Neuronal stem cell (in vitro differentiated cells): Measurements from ENCODE around the gene HEY2.

ENCODE experiments used
- DNase-seq: peaks from one replicate; pipeline ENCODE4 v3.0.0-alpha.2; 2013; ENCODE audit warnings: low spot score
- H2AFZ ChIP-seq: one replicate; pipeline ENCODE4 v1.6.1; 2013; ENCODE audit warnings: mild to moderate bottlenecking, low read length, inconsistent platforms
- H2AK5ac ChIP-seq: 2 replicates; pipeline ENCODE4 v1.6.1; 2013; ENCODE audit warnings: low read depth, mild to moderate bottlenecking, inconsistent platforms, low read length, moderate library complexity, mixed read lengths
- H2BK120ac ChIP-seq: 2 replicates; pipeline ENCODE4 v1.6.1; 2013; ENCODE audit warnings: low read depth, mild to moderate bottlenecking, inconsistent platforms, low read length, moderate library complexity, mixed read lengths
- H2BK12ac ChIP-seq: one replicate; pipeline ENCODE4 v1.6.1; 2013; ENCODE audit warnings: low read length, inconsistent platforms
- H2BK15ac ChIP-seq: 2 replicates; pipeline ENCODE4 v1.6.1; 2013; ENCODE audit warnings: mild to moderate bottlenecking, low read length, inconsistent platforms, mixed read lengths
- H2BK5ac ChIP-seq: one replicate; pipeline ENCODE4 v1.6.1; 2013; ENCODE audit warnings: inconsistent platforms, mild to moderate bottlenecking, low read length, moderate library complexity
- H3K14ac ChIP-seq: one replicate; pipeline ENCODE4 v1.6.1; 2013; ENCODE audit warnings: low read length, inconsistent platforms
- H3K18ac ChIP-seq: 2 replicates; pipeline ENCODE4 v1.6.1; 2013; ENCODE audit warnings: low read length, inconsistent platforms
- H3K23ac ChIP-seq: 2 replicates; pipeline ENCODE4 v1.6.1; 2013; ENCODE audit warnings: low read depth, mild to moderate bottlenecking, mixed read lengths, low read length, inconsistent platforms; ENCODE audit not compliant: poor library complexity
- H3K27ac ChIP-seq: replicated peaks from 3 replicates; pipeline ENCODE4 v1.5.1; 2013; ENCODE audit warnings: low read length, inconsistent platforms
- H3K27me3 ChIP-seq, 3 experiments: 2 replicates each; pipeline ENCODE4 v1.6.1; 2013; ENCODE audit warnings: low read length in 3 of 3, mild to moderate bottlenecking in 2 of 3, inconsistent platforms in 1 of 3, low read depth in 1 of 3, mixed read lengths in 1 of 3, moderate library complexity in 1 of 3; ENCODE audit not compliant: control insufficient read depth in 3 of 3, insufficient read depth in 3 of 3
- H3K36me3 ChIP-seq, 2 donors: replicated peaks in 1 of 2; 2 replicates each; pipeline ENCODE4 v1.6.1; 2013; ENCODE audit warnings: low read length in 2 of 2; ENCODE audit not compliant: control insufficient read depth in 2 of 2, insufficient read depth in 2 of 2
- H3K4ac ChIP-seq: 2 replicates; pipeline ENCODE4 v1.6.1; 2013; ENCODE audit warnings: inconsistent platforms, mild to moderate bottlenecking, low read length, moderate library complexity
- H3K4me1 ChIP-seq, 2 donors: 1 replicate in 1 of 2; 2 replicates in 1 of 2; pipeline ENCODE4 v1.6.1; 2013; ENCODE audit warnings: low read length in 2 of 2, low read depth in 1 of 2; ENCODE audit not compliant: control insufficient read depth in 2 of 2, insufficient read depth in 1 of 2
- H3K4me2 ChIP-seq: one replicate; pipeline ENCODE4 v1.6.1; 2013; ENCODE audit warnings: mild to moderate bottlenecking, low read length, inconsistent platforms; ENCODE audit not compliant: insufficient read depth, poor library complexity, severe bottlenecking
- H3K4me3 ChIP-seq, 2 donors: 2 replicates each; pipeline ENCODE4 v1.5.1; 2013; ENCODE audit warnings: low read length in 2 of 2, mild to moderate bottlenecking in 2 of 2, inconsistent platforms in 1 of 2, moderate library complexity in 1 of 2
- H3K79me1 ChIP-seq: one replicate; pipeline ENCODE4 v1.6.1; 2013; ENCODE audit warnings: low read depth, mild to moderate bottlenecking, inconsistent platforms, low read length, moderate library complexity
- H3K9ac ChIP-seq: one replicate; pipeline ENCODE4 v1.6.1; 2013; ENCODE audit warnings: mild to moderate bottlenecking, low read depth, low read length, inconsistent platforms; ENCODE audit not compliant: poor library complexity
- H3K9me3 ChIP-seq, 2 donors: replicated peaks in 1 of 2; 2 replicates each; pipeline versions ENCODE3 to v1.6.1; 2013; ENCODE audit warnings: low read length in 2 of 2, mild to moderate bottlenecking in 2 of 2, inconsistent platforms in 1 of 2, low read depth in 1 of 2, mixed read lengths in 1 of 2, moderate library complexity in 1 of 2; ENCODE audit not compliant: control insufficient read depth in 2 of 2, insufficient read depth in 1 of 2
- H4K8ac ChIP-seq: one replicate; pipeline ENCODE4 v1.6.1; 2013; ENCODE audit warnings: low read depth, mild to moderate bottlenecking, inconsistent platforms, low read length, moderate library complexity
- H4K91ac ChIP-seq: one replicate; pipeline ENCODE4 v1.6.1; 2013; ENCODE audit warnings: low read length, low read depth, mild to moderate bottlenecking, inconsistent platforms; ENCODE audit not compliant: poor library complexity
- WGBS, 2 donors: extraction: QIAGEN DNeasy Blood & Tissue Kit; methylation state at CpG; one replicate each; pipeline ENCODE4 v1.1.7; 2013; ENCODE audit warnings: missing lambda C conversion rate in 2 of 2, mixed read lengths in 1 of 2; ENCODE audit not compliant: insufficient read length in 2 of 2, insufficient replicate concordance in 1 of 2; ENCODE audit errors: extremely low coverage in 2 of 2; 5-methylcytosine and 5-hydroxymethylcytosine counted together

HEY2 gene

DNA sequence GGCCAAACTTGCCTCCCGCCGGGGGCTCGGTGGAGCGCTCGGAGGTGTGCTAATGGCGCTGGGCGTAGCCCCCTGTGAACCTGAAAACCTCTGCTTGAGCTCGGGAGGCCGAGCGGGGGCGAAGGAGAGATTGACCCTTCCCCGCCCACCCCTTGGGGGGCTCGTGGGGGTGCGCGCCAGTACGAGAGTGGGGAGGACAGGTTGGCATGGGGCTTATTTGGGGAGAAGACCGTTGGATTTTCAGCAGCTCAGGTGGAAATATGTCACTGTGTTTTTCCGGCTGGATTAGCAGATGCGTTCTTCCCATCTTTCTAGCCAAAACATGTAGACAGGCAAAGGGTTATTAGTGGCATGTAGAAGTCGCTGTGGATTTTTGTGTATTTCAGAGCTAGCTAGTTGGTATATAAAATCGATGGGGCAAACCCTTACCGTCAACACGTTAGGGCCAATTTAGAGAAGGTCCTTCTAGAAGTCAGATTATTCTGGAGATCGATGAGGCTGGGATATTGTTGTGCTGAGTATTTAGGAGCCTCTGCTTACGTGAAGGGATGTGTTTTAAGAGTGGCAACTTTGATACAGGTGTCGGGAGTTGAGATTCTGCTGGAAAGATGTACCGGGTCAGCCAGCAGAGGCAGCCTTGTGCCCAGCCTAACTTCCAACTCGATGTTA, 41.9 kb downstream of the HEY2 start:
- Histone ChIP-seq H3K4me1 (peaks cover 5 to 6% of the 10 kb centered on the region in 2 donors), H3K27me3 (no peaks in the 10 kb centered on the region), H3K27ac (no peak overlapping the region), H3K36me3 (no peaks in the 10 kb centered on the region), H3K23ac (peak overlapping the region; percentile 93), H2BK5ac (peak overlapping the region; percentile 95), H3K9ac (peak overlapping the region; percentile 91), H2BK12ac (no peak overlapping the region), H4K8ac (no peak overlapping the region), H3K4ac (no peak overlapping the region), H3K79me1 (peaks cover 2% of the 10 kb centered on the region), H2BK120ac (peak overlapping the region; percentile 81), H2AK5ac (no peak overlapping the region), H2AFZ (peak overlapping the region; percentile 99), H4K91ac (no peak overlapping the region), H3K4me2 (peak overlapping the region; percentile 72), H3K14ac (no peak overlapping the region), H3K18ac (peak overlapping the region; percentile 94), H2BK15ac (no peak overlapping the region), H3K9me3 (no peaks in the 10 kb centered on the region), H3K4me3 (peak overlapping the region; percentile 66 to 95)
- no peak for DNase-seq
- WGBS, 2 donors, result no CpG with 5 or more reads among the region's 28 CpGs

DNA sequence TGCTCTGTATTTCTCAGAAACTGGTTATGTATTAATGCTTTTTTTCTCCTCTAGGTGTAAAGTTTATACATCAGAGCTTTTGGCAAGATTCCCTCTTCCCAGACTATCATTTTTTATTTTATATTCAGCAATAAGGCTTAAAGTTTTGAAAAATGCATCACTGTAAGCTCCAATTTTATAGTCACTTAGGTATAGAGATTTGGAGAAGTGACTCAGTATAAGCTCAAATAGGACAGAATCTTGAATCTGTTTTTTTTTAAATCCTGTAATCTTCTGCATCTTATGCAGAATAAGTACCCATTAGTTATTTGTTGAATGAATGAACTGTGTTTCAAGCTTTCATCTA, 42.4 kb downstream of the HEY2 start:
- Histone ChIP-seq H2BK120ac (no peak overlapping the region), H3K18ac (no peak overlapping the region), H3K79me1 (peaks cover 2% of the 10 kb centered on the region), H4K8ac (no peak overlapping the region), H3K27ac (no peak overlapping the region), H2AK5ac (no peak overlapping the region), H3K4me1 (peaks cover 5 to 6% of the 10 kb centered on the region in 2 donors), H3K9ac (no peak overlapping the region), H3K14ac (no peak overlapping the region), H3K4me3 (peak overlapping the region in 1 of 2 donors; percentile 66), H2BK12ac (no peak overlapping the region), H2BK5ac (no peak overlapping the region), H2BK15ac (no peak overlapping the region), H3K4ac (no peak overlapping the region), H3K4me2 (peak overlapping the region; percentile 72), H3K36me3 (no peaks in the 10 kb centered on the region), H3K9me3 (no peaks in the 10 kb centered on the region), H3K27me3 (no peaks in the 10 kb centered on the region), H4K91ac (no peak overlapping the region), H3K23ac (no peak overlapping the region), H2AFZ (peak overlapping the region; percentile 99)
- no peak for DNase-seq

DNA sequence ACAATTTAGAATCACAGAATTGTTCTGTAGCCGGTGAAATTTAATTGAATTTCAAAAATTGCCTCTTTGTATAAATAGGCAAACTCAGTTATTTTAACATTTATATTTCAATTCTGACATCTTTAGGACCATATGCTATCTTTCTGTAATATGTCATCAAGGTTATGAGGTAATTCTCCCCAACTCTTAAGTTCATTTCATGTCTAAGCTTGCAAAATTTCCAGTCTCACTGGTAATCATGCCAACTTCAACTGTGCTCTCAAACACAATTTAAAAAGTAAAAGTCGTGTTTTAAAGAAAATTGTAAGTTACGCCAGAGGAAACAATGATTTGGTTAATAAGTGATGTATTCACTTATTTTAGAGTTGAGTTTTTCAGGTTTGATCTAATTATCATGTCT, 42.7 kb downstream of the HEY2 start:
- Histone ChIP-seq H3K18ac (no peak overlapping the region), H3K27me3 (no peaks in the 10 kb centered on the region), H4K91ac (no peak overlapping the region), H3K4ac (no peak overlapping the region), H3K14ac (no peak overlapping the region), H3K4me3 (no peak overlapping the region), H3K27ac (no peak overlapping the region), H3K23ac (no peak overlapping the region), H2AK5ac (no peak overlapping the region), H2BK5ac (no peak overlapping the region), H2BK120ac (no peak overlapping the region), H3K79me1 (peaks cover 2% of the 10 kb centered on the region), H3K36me3 (no peaks in the 10 kb centered on the region), H3K9ac (no peak overlapping the region), H3K9me3 (no peaks in the 10 kb centered on the region), H2AFZ (no peak overlapping the region), H3K4me1 (peaks cover 5 to 6% of the 10 kb centered on the region in 2 donors), H2BK12ac (no peak overlapping the region), H3K4me2 (no peak overlapping the region), H4K8ac (no peak overlapping the region), H2BK15ac (no peak overlapping the region)
- no peak for DNase-seq
- WGBS, 2 donors, result 100% methylated on average over 1 of the region's 3 CpGs; no CpG with 5 or more reads in 1 of the 2 donors

DNA sequence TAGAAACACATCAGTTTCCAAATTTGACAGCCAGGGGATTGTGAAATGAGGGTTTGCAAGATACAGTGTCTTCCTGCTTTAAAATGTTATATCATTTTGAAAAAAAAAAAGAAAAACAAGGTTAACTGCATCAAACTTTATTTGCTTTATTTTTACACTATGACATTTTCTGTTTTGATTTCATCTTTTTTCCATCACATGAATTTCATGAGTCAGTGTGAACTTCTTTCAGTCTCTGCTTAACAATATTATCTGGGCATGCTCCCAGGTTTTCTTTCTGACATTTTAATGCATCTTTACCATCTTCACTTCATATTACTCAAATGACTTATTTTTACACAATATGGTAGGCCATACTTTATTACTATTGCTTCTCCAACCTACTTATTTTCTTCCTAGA, 43.2 kb downstream of the HEY2 start:
- no peak overlapping the region for H2AFZ ChIP-seq
- H2BK120ac ChIP-seq, result no peak overlapping the region
- H3K4me1 ChIP-seq, result peaks cover 5 to 6% of the 10 kb centered on the region in 2 donors
- peaks cover 2% of the 10 kb centered on the region for H3K79me1 ChIP-seq
- no peaks in the 10 kb centered on the region for H3K9me3 ChIP-seq
- H3K14ac ChIP-seq, result no peak overlapping the region
- DNase-seq, result no peak
- no peak overlapping the region for H3K4me3 ChIP-seq
- H2BK5ac ChIP-seq, result no peak overlapping the region
- H2AK5ac ChIP-seq, result no peak overlapping the region
- no peak overlapping the region for H3K4me2 ChIP-seq
- no peak overlapping the region for H3K23ac ChIP-seq
- no peak overlapping the region for H4K91ac ChIP-seq
- H3K27ac ChIP-seq, result no peak overlapping the region
- H4K8ac ChIP-seq, result no peak overlapping the region
- H3K18ac ChIP-seq, result no peak overlapping the region
- H2BK15ac ChIP-seq, result no peak overlapping the region
- no peak overlapping the region for H2BK12ac ChIP-seq
- H3K27me3 ChIP-seq, result no peaks in the 10 kb centered on the region
- no peaks in the 10 kb centered on the region for H3K36me3 ChIP-seq
- H3K9ac ChIP-seq, result no peak overlapping the region
- no peak overlapping the region for H3K4ac ChIP-seq
